Dendritic cell treated with granulocyte-macrophage colony-stimulating factor and Interleukin-4, amounts not matched to agents 40 ng/mL and 50 ng/mL, for 4 days (primary cell): ENCODE results near the gene TET3.
A peak's percentile ranks its signal among the peaks of the same experiment; 100 is the strongest.

ENCODE experiments used
- H3K27ac Mint-ChIP-seq: one replicate; pipeline ENCODE4 v1.8.0; 2022; ENCODE audit warnings: mild to moderate bottlenecking, mixed read lengths
- H3K27me3 Mint-ChIP-seq: one replicate; pipeline ENCODE4 v1.8.0; 2022; ENCODE audit warnings: mild to moderate bottlenecking, mixed read lengths
- H3K36me3 Mint-ChIP-seq: one replicate; pipeline ENCODE4 v1.8.0; 2022; ENCODE audit warnings: low read depth, mixed read lengths
- H3K4me1 Mint-ChIP-seq: one replicate; pipeline ENCODE4 v1.8.0; 2022; ENCODE audit warnings: low read depth, mixed read lengths
- H3K4me3 Mint-ChIP-seq: one replicate; pipeline ENCODE4 v1.8.0; 2022; ENCODE audit warnings: mild to moderate bottlenecking, moderate library complexity, mixed read lengths
- H3K9me3 Mint-ChIP-seq: one replicate; pipeline ENCODE4 v1.8.0; 2022; ENCODE audit warnings: mixed read lengths
- intact Hi-C: fragments of 100-400 bp; cut with micrococcal nuclease; formaldehyde crosslinking; loops from one replicate; pipeline ENCODE4 v1.15.0; 2022

TET3 gene

GRCh38 chr2:73971722-73972121 lies 13.0 kb upstream of the TET3 start:
- H3K36me3 Mint-ChIP-seq = no peaks in the 10 kb centered on the region
- intact Hi-C loops = no loop called here
- no peaks in the 10 kb centered on the region for H3K9me3 Mint-ChIP-seq
- H3K4me1 Mint-ChIP-seq = peaks cover 67% of the 10 kb centered on the region
- no peaks in the 10 kb centered on the region for H3K27me3 Mint-ChIP-seq
- H3K27ac Mint-ChIP-seq = peak overlapping the region; percentile 71
- H3K4me3 Mint-ChIP-seq = no peak overlapping the region

GRCh38 chr2:73972846-73973245 lies 11.9 kb upstream of the TET3 start:
- Mint-ChIP-seq H3K27me3 (peaks cover 3% of the 10 kb centered on the region), H3K9me3 (no peaks in the 10 kb centered on the region), H3K27ac (peak overlapping the region; percentile 41), H3K36me3 (peaks cover 4% of the 10 kb centered on the region), H3K4me1 (peaks cover 73% of the 10 kb centered on the region), H3K4me3 (no peak overlapping the region)
- intact Hi-C loops = no loop called here

GRCh38 chr2:73975731-73976130 lies 9.0 kb upstream of the TET3 start:
- intact Hi-C loops = no loop called here
- Mint-ChIP-seq H3K36me3 (peaks cover 6% of the 10 kb centered on the region), H3K9me3 (no peaks in the 10 kb centered on the region), H3K4me1 (peaks cover 70% of the 10 kb centered on the region), H3K4me3 (no peak overlapping the region), H3K27ac (peak overlapping the region; percentile 31), H3K27me3 (peaks cover 3% of the 10 kb centered on the region)

GRCh38 chr2:73976803-73977202 lies 7.9 kb upstream of the TET3 start:
- H3K27ac Mint-ChIP-seq = peak overlapping the region; percentile 28
- H3K9me3 Mint-ChIP-seq = no peaks in the 10 kb centered on the region
- peaks cover 6% of the 10 kb centered on the region for H3K36me3 Mint-ChIP-seq
- no peak overlapping the region for H3K4me3 Mint-ChIP-seq
- intact Hi-C loops = no loop called here
- peaks cover 70% of the 10 kb centered on the region for H3K4me1 Mint-ChIP-seq
- H3K27me3 Mint-ChIP-seq = peaks cover 3% of the 10 kb centered on the region

GRCh38 chr2:73977466-73977865 lies 7.2 kb upstream of the TET3 start:
- intact Hi-C loops = no loop called here
- Mint-ChIP-seq H3K9me3 (no peaks in the 10 kb centered on the region), H3K4me3 (no peak overlapping the region), H3K36me3 (peaks cover 9% of the 10 kb centered on the region), H3K27me3 (peaks cover 3% of the 10 kb centered on the region), H3K27ac (peak overlapping the region; percentile 28), H3K4me1 (peaks cover 76% of the 10 kb centered on the region)

GRCh38 chr2:73979021-73979420 lies 5.7 kb upstream of the TET3 start:
- H3K36me3 Mint-ChIP-seq = peaks cover 21% of the 10 kb centered on the region
- H3K9me3 Mint-ChIP-seq = no peaks in the 10 kb centered on the region
- peaks cover 3% of the 10 kb centered on the region for H3K27me3 Mint-ChIP-seq
- H3K27ac Mint-ChIP-seq = peak overlapping the region; percentile 59
- peak overlapping the region; percentile 53 for H3K4me3 Mint-ChIP-seq
- peaks cover 79% of the 10 kb centered on the region for H3K4me1 Mint-ChIP-seq
- intact Hi-C loops = no loop called here

GRCh38 chr2:73979686-73980085 lies 5.0 kb upstream of the TET3 start:
- Mint-ChIP-seq H3K27me3 (peaks cover 3% of the 10 kb centered on the region), H3K27ac (peak overlapping the region; percentile 59), H3K9me3 (no peaks in the 10 kb centered on the region), H3K4me3 (peak overlapping the region; percentile 80), H3K36me3 (peaks cover 23% of the 10 kb centered on the region), H3K4me1 (peaks cover 81% of the 10 kb centered on the region)
- intact Hi-C loops = loop anchor here (10.0 kb wide), 1 partner anchor 125 kb away; no protein-coding TSS in a partner anchor

- Mint-ChIP-seq H3K27ac (peak overlapping the region; percentile 71), H3K4me3 (peak overlapping the region; percentile 80), H3K27me3 (peaks cover 3% of the 10 kb centered on the region), H3K36me3 (peaks cover 26% of the 10 kb centered on the region), H3K9me3 (no peaks in the 10 kb centered on the region), H3K4me1 (peaks cover 76% of the 10 kb centered on the region)
- intact Hi-C loops = loop anchor here (10.0 kb wide), 1 partner anchor 126 kb away; no protein-coding TSS in a partner anchor
Observed at GRCh38 chr2:73980566-73980965, 4.1 kb upstream of the TET3 start.

- H3K27me3 Mint-ChIP-seq = peaks cover 3% of the 10 kb centered on the region
- peaks cover 77% of the 10 kb centered on the region for H3K4me1 Mint-ChIP-seq
- intact Hi-C loops = loop anchor here (10.0 kb wide), 1 partner anchor 127 kb away; no protein-coding TSS in a partner anchor
- H3K36me3 Mint-ChIP-seq = peaks cover 33% of the 10 kb centered on the region
- no peaks in the 10 kb centered on the region for H3K9me3 Mint-ChIP-seq
- peak overlapping the region; percentile 80 for H3K4me3 Mint-ChIP-seq
- H3K27ac Mint-ChIP-seq = peak overlapping the region; percentile 71
Observed at GRCh38 chr2:73981081-73982001, 3.4 kb upstream of the TET3 start.

GRCh38 chr2:73982140-73982617 lies 2.5 kb upstream of the TET3 start:
- no peaks in the 10 kb centered on the region for H3K9me3 Mint-ChIP-seq
- H3K27me3 Mint-ChIP-seq = peaks cover 1% of the 10 kb centered on the region
- H3K4me3 Mint-ChIP-seq = no peak overlapping the region
- H3K4me1 Mint-ChIP-seq = peaks cover 82% of the 10 kb centered on the region
- H3K36me3 Mint-ChIP-seq = peaks cover 42% of the 10 kb centered on the region
- intact Hi-C loops = loop anchor here (10.0 kb wide), 1 partner anchor 127 kb away; no protein-coding TSS in a partner anchor
- H3K27ac Mint-ChIP-seq = no peak overlapping the region

- intact Hi-C loops = loop anchor here (2.0 to 10.0 kb wide), 2 partner anchors 43 to 129 kb away; no protein-coding TSS in a partner anchor
- H3K4me3 Mint-ChIP-seq = peak overlapping the region; percentile 89
Observed at GRCh38 chr2:73983322-73984202, 1.1 kb upstream of the TET3 start.

GRCh38 chr2:73984922-73985307 lies 205 bp downstream of the TET3 start:
- Mint-ChIP-seq H3K36me3 (peaks cover 64% of the 10 kb centered on the region), H3K4me3 (peak overlapping the region; percentile 45), H3K27me3 (no peaks in the 10 kb centered on the region), H3K9me3 (no peaks in the 10 kb centered on the region), H3K4me1 (peaks cover 85% of the 10 kb centered on the region), H3K27ac (peak overlapping the region; percentile 94)
- intact Hi-C loops = loop anchor here (1.0 to 10.0 kb wide), 3 partner anchors 42 to 130 kb away; partner anchors contain the start of gene DGUOK

More at GRCh38 chr2:73983322-73984202, 1.1 kb upstream of the TET3 start:
- Mint-ChIP-seq H3K27me3 (no peaks in the 10 kb centered on the region), H3K4me1 (peaks cover 85% of the 10 kb centered on the region), H3K9me3 (no peaks in the 10 kb centered on the region), H3K36me3 (peaks cover 50% of the 10 kb centered on the region), H3K27ac (peak overlapping the region; percentile 89)

GRCh38 chr2:73985308-73986084 lies 786 bp downstream of the TET3 start:
- intact Hi-C loops = loop anchor here (1.0 to 10.0 kb wide), 3 partner anchors 41 to 131 kb away; partner anchors contain the start of gene DGUOK
- no peaks in the 10 kb centered on the region for H3K9me3 Mint-ChIP-seq
- H3K27me3 Mint-ChIP-seq = no peaks in the 10 kb centered on the region
- peaks cover 85% of the 10 kb centered on the region for H3K4me1 Mint-ChIP-seq
- peak overlapping the region; percentile 97 for H3K4me3 Mint-ChIP-seq
- H3K27ac Mint-ChIP-seq = peak overlapping the region; percentile 94
- peaks cover 69% of the 10 kb centered on the region for H3K36me3 Mint-ChIP-seq
